SU-DHL-6 (cell line): ENCODE measurements around the gene ERC1.

ENCODE experiments used
- H2AFZ ChIP-seq: fragments of 200-600 bp; sonication (generic); 2 replicates; pipeline ENCODE4 v1.6.1; 2014; ENCODE audit warnings: low read depth, mild to moderate bottlenecking, moderate library complexity, mixed read lengths, antibody characterized with exemption, low read length; ENCODE audit not compliant: severe bottlenecking
- H3F3A ChIP-seq: fragments of 200-600 bp; shearing (Covaris generic); 2 replicates; pipeline ENCODE4 v1.6.0; 2016; ENCODE audit warnings: antibody characterized with exemption, mild to moderate bottlenecking; ENCODE audit not compliant: insufficient read depth
- H3K27ac ChIP-seq: fragments of 200-600 bp; sonication (generic); 2 replicates; pipeline ENCODE4 v1.5.1; 2016; ENCODE audit warnings: low read depth, mild to moderate bottlenecking, low read length, moderate library complexity, mixed read lengths
- H3K27me3 ChIP-seq: fragments of 200-600 bp; sonication (generic), shearing (Covaris generic); 2 replicates; pipeline ENCODE4 v1.6.0; 2014; ENCODE audit warnings: mild to moderate bottlenecking, low read length
- H3K36me3 ChIP-seq: fragments of 200-600 bp; sonication (generic); 2 replicates; pipeline ENCODE4 v1.6.1; 2014; ENCODE audit warnings: mild to moderate bottlenecking, low read length, mixed read lengths
- H3K4me2 ChIP-seq: fragments of 300-600, 200-600 bp; shearing (Covaris generic), sonication (generic); 2 replicates; pipeline ENCODE4 v1.6.0; 2014; ENCODE audit warnings: low read length, low read depth, mild to moderate bottlenecking; ENCODE audit not compliant: poor library complexity, severe bottlenecking
- H3K4me3 ChIP-seq: fragments of 200-600 bp; sonication (generic); 2 replicates; pipeline ENCODE4 v1.5.1; 2014; ENCODE audit warnings: antibody characterized with exemption, low read length, mild to moderate bottlenecking, mixed read lengths; ENCODE audit not compliant: insufficient read depth, poor library complexity, severe bottlenecking
- H3K79me2 ChIP-seq: fragments of 200-600 bp; sonication (generic); 2 replicates; pipeline ENCODE4 v1.6.1; 2014; ENCODE audit warnings: mild to moderate bottlenecking, low read length, moderate library complexity; ENCODE audit not compliant: insufficient read depth
- H3K9ac ChIP-seq: fragments of 200-600 bp; sonication (generic); 2 replicates; pipeline ENCODE4 v1.7.0; 2014; ENCODE audit warnings: mild to moderate bottlenecking, low read length
- H3K9me2 ChIP-seq: fragments of 200-600 bp; sonication (generic); replicated peaks from 2 replicates; pipeline ENCODE4 v1.6.1; 2014; ENCODE audit warnings: low read length; ENCODE audit not compliant: insufficient read depth
- H3K9me3 ChIP-seq: fragments of 200-600 bp; sonication (generic); 2 replicates; pipeline ENCODE4 v1.6.1; 2014; ENCODE audit warnings: low read length, mixed read lengths; ENCODE audit not compliant: insufficient read depth
- H4K20me1 ChIP-seq: fragments of 200-600 bp; sonication (generic); 2 replicates; pipeline ENCODE4 v1.6.1; 2014; ENCODE audit warnings: low read depth, mild to moderate bottlenecking, antibody characterized with exemption, low read length, moderate library complexity, mixed read lengths
- CTCF ChIP-seq: fragments of 200-600 bp; sonication (generic); IDR thresholded peaks from one replicate; pipeline ENCODE4 v1.5.1; 2017; ENCODE audit warnings: antibody characterized with exemption, mild to moderate bottlenecking, low read length, moderate library complexity; ENCODE audit not compliant: insufficient read depth, poor library complexity, severe bottlenecking
- EZH2phosphoT487 ChIP-seq: fragments of 200-600 bp; sonication (generic), shearing (Covaris generic); conservative IDR thresholded peaks from 2 replicates; pipeline ENCODE4 v1.6.1; 2018; ENCODE audit warnings: mild to moderate bottlenecking, antibody characterized with exemption, low read length, moderate library complexity, mixed read lengths

ERC1 gene

GRCh38 chr12:1147821-1148220 lies 156.8 kb downstream of the ERC1 start:
- H3K9ac ChIP-seq: no peak overlapping the region
- H3K9me3 ChIP-seq: no peaks in the 10 kb centered on the region
- H3K79me2 ChIP-seq: no peaks in the 10 kb centered on the region
- no peak for TF ChIP-seq CTCF
- TF ChIP-seq EZH2phosphoT487: no peak
- no peaks in the 10 kb centered on the region for H3K9me2 ChIP-seq
- no peak overlapping the region for H3K27ac ChIP-seq
- no peaks in the 10 kb centered on the region for H3K27me3 ChIP-seq
- no peak overlapping the region for H3K4me3 ChIP-seq
- no peaks in the 10 kb centered on the region for H3K36me3 ChIP-seq
- no peaks in the 10 kb centered on the region for H3F3A ChIP-seq
- no peak overlapping the region for H3K4me2 ChIP-seq
- H4K20me1 ChIP-seq: no peaks in the 10 kb centered on the region
- no peak overlapping the region for H2AFZ ChIP-seq

GRCh38 chr12:1157046-1157445 lies 166.0 kb downstream of the ERC1 start:
- Histone ChIP-seq H3K4me3 (no peak overlapping the region), H3K4me2 (no peak overlapping the region), H3K9ac (no peak overlapping the region), H3K27me3 (no peaks in the 10 kb centered on the region), H3K79me2 (no peaks in the 10 kb centered on the region), H3F3A (no peaks in the 10 kb centered on the region; the same call in 1 of the 2 replicates), H3K9me3 (no peaks in the 10 kb centered on the region), H2AFZ (no peak overlapping the region), H3K27ac (no peak overlapping the region), H3K36me3 (no peaks in the 10 kb centered on the region), H4K20me1 (no peaks in the 10 kb centered on the region), H3K9me2 (no peaks in the 10 kb centered on the region)
- TF ChIP-seq CTCF (no peak), EZH2phosphoT487 (no peak)

- H3K9me2 ChIP-seq: no peaks in the 10 kb centered on the region
- H3K4me2 ChIP-seq: no peak overlapping the region
- no peaks in the 10 kb centered on the region for H3K9me3 ChIP-seq
- no peak overlapping the region for H3K9ac ChIP-seq
- no peaks in the 10 kb centered on the region; the same call in 1 of the 2 replicates for H3F3A ChIP-seq
- TF ChIP-seq CTCF: no peak
- TF ChIP-seq EZH2phosphoT487: no peak
- no peaks in the 10 kb centered on the region for H3K27me3 ChIP-seq
- H3K27ac ChIP-seq: no peak overlapping the region
- H4K20me1 ChIP-seq: no peaks in the 10 kb centered on the region
- H3K4me3 ChIP-seq: no peak overlapping the region
- no peak overlapping the region for H2AFZ ChIP-seq
- no peaks in the 10 kb centered on the region for H3K36me3 ChIP-seq
- H3K79me2 ChIP-seq: no peaks in the 10 kb centered on the region
These were observed 170.2 kb downstream of the ERC1 start for GRCh38 chr12:1161197-1161596.
